DND-41 (cell line): ENCODE measurements around the gene MLX.

Experiments
- CTCF ChIP-seq: IDR thresholded peaks from 2 replicates; pipeline ENCODE4 v1.5.1; 2012; ENCODE audit warnings: borderline replicate concordance, low read length, moderate library complexity, mild to moderate bottlenecking; ENCODE audit not compliant: poor library complexity, severe bottlenecking; ENCODE audit errors: extremely low read depth
- EZH2 ChIP-seq: IDR thresholded peaks from 3 replicates; pipeline ENCODE4 v1.6.1; 2012; ENCODE audit warnings: borderline replicate concordance, low read depth, mild to moderate bottlenecking, moderate library complexity, low read length, inconsistent platforms; ENCODE audit not compliant: severe bottlenecking

GRCh38 chr17:42547698-42548069 is 19.2 kb upstream of the MLX start:
- no peak for TF ChIP-seq CTCF
- no peak for TF ChIP-seq EZH2
